ENCODE results near the gene DNAH10. TPM values are rescaled to one million over a fixed set of nuclear protein-coding genes. Genes with fewer than 3 reads are reported as not detected.
"Not testable (repeated sequence)": the region's sequence is repeated elsewhere in the genome, so short reads cannot be mapped to it uniquely, and the experiment has no call there.

The DNAH10 gene
- total RNA-seq, 1 donor from 2014 or later: 0.10 TPM

DNA sequence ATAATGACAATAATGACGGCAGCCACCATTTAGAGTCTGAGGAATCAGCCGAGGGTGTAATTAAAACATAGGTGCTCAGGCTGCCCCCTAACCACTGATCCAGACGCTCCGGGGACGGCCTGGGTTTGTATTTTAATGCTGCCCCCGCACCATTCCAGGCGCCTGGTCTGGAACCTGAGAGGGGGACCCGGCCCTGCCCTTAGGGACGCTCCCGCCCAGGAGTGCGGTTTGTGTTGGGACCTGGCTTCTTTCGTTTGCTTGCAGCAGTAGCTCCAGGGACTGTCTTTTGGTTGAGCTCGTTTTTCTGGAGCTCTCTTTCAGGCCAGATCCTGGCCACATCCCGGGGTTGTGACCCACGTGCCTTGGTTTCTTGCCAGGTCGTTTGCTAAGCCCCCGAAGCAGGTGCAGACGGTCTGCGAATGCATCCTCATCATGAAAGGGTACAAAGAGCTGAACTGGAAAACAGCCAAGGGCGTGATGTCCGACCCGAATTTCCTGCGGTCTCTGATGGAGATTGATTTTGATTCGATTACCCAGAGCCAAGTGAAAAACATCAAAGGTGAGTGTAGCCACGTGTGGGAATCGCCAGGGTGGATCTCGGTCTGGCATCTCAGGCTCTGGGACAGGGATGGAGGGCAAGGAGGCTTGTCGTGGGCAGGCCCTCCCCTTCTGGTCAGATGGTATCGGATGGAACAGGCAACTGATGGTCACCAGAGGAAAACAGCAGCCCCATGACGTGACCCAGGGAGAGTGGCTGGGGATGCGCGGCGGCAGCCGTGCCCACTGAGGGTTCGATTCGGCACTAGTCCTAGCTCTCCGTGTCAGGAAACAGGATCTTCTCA is 147.0 kb downstream of the DNAH10 start:
- no peak for DNase-seq (ENCODE audit: low read depth)

DNA sequence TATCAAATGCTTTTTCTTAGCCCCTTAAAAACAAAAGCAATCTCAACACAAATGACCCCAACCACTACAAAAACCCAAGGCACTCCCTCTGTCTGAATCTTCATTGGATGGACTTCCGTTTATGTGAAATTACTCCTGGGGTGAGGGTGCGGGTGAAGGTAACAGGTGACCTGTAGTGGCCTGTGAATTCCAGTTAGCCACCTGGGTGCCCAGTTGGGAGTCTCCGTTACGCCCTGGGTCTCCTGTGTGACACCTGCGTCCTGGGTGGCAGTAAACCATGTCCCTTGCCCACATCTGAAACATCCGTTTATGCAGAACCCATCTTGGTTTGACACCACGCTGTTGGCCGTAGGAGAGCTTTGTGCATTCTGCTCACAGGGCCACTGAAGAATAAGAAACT is 148.0 kb downstream of the DNAH10 start:
- DNase-seq (ENCODE audit: low read depth): no peak

DNA sequence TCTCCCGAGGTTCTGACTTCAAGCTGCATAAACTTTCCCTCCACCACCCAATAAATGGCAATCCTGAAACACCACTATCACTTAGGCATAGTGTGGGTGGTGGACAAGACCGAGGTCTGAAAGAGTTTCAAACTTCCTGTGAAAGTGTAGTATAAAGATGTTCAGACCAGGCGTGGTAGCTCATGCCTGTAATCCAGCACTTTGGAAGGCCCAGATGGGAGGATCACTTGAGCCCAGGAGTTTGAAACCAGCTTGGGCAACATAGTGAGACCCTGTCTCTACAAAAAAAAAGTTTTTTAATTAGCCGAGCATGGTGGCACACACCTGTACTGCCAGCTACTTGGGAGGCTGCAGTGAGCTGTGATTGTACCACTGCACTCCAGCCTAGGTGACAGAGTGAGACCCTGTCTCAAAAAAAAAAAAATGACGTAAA is 148.7 kb downstream of the DNAH10 start:
- DNase-seq (ENCODE audit: low read depth): no peak

DNA sequence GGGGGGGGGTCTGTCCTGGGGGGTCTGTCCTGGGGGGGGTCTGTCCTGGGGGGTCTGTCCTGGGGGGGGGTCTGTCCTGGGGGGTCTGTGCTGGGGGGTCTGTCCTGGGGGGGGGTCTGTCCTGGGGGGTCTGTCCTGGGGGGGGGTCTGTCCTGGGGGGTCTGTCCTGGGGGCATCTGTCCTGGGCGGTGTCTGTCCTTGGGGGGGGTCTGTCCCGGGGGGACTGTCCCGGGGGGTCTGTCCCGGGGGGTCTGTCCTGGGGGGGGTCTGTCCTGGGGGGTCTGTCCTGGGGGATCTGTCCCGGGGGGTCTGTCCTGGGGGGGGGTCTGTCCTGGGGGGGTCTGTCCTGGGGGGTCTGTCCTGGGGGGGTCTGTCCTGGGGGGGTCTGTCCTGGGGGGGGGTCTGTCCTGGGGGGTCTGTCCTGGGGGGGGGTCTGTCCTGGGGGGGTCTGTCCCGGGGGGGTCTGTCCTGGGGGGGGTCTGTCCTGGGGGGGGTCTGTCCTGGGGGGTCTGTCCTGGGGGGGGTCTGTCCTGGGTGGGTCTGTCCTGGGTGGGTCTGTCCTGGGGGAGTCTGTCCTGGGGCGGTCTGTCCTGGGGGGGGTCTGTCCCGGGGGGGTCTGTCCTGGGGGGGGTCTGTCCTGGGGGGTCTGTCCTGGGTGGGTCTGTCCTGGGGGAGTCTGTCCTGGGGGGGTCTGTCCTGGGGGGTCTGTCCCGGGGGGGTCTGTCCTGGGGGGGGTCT is 149.7 kb downstream of the DNAH10 start:
- DNase-seq (ENCODE audit: low read depth): not testable (repeated sequence)

DNA sequence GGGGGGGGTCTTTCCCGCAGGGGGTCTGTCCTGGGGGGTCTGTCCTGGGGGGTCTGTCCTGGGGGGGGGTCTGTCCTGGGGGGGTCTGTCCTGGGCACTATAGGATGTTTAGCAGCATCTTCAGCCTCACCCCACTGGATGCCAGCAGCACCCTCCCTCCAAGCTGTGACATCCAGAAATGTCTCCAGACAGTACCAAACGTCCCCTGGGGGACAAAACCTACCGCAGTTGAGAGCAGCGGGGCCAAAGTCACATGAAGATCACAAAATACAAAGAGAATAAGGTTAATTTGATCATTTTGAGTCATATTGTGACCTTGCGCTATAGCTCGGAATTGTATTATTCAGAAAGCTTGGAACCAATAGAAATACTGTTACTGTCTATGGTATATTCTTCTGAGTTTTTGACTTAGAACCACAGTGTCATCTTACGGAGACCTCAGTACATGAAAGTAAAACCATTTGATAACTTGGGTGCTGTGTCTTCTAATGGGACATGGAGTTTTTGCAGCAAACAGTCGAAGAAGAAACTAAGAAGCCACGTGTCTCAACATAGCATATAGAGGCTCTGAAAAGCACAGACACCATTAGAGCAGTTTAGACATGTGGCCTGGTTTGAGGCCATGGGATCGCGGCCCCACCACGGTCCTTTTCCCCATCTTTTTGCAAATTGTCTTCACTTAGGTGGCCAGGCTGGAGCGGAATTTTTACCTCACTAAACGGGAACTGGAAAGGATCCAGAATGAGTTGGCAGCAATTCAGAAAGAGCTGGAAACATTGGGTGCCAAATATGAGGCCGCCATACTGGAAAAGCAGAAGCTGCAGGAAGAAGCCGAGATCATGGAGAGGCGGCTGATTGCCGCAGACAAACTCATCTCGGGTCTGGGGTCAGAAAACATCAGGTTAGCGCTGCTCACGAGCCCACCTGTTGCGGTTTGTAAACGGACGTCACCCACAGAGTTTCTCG is 150.6 kb downstream of the DNAH10 start:
- DNase-seq (ENCODE audit: low read depth): no peak

DNA sequence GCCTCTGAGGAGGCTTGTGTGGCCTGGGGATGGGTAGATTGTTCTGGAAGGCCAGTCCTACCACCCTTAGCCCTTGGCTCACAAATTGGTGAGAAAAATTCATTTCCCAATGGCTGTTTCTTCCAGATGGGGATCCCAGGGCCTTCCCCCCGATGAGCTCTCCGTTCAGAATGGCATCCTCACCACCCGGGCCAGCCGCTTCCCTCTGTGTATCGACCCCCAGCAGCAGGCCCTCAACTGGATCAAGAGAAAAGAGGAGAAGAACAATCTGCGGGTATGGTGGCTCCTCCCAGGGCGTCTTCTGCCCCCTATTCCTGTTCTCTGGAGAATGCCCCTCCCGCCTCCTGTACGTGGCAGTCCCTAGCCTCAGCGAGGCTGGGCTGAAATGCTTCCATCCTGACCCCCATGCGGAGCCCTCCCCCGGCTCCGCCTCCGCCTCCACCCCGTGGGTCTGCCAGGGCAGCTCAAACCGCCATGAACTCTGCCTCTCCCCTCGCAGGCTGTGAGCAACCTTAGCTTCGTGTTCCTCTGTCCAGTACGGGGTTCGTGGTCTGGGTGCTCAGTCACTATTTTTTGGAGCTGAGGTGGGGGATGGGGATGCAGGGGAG is 152.7 kb downstream of the DNAH10 start:
- DNase-seq (ENCODE audit: low read depth): no peak

DNA sequence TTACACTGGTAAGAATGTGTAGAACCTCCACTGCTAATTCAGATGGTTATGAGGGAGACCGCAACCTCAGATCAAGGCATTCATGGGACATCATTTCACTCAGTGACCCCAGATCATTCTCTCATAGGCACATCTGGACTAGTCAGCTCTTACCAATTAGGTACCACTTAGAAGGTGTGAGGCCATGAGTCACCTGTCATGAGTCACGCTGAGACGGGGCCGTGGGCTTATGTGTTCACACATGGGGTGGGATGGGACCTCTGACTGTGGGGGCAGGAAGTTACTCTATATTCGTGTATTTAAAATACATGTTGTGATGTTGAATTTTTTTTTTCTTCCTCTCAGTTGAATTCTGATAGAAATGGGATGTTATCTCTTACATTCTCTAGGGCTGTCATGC is 154.6 kb downstream of the DNAH10 start:
- peak; percentile 22 for DNase-seq (ENCODE audit: low read depth)

DNA sequence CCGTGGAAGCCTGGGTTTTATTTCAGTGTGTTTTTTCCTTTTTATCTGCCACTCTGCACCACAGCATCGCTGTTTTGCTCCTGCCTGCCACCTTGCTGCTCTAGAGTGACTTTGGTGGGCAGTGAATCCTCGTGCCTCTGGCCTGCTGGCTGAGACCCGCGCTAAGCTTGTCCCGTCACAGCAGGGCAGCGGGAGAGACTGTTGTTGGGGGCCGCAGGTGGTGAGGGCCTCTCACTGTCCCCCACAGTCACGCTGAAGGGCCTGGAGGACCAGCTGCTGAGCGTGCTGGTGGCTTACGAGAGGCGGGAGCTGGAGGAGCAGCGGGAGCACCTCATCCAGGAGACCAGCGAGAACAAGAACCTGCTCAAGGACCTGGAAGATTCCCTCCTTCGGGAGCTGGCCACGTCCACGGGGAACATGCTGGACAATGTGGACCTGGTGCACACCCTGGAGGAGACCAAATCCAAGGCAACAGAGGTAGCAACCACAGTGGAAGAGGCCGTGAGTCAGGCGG is 155.3 kb downstream of the DNAH10 start:
- DNase-seq (ENCODE audit: low read depth): no peak

DNA sequence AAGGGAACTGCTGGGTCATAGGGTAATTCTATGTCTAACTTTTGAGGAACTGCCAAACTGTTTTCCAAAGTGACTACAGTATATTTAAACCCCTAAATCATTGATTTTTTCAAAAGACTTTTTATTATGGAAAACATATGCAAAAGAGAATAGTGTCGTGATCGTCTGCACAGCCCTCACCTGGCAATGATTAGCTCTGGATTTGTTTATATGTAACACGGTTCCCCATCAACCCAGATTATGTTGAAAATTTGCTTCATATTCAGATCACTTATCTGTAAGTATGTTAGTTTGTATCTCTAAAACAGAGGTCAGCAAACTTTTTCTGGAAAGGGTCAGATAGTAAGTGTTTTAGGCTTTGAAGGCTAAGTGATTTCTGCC is 157.9 kb downstream of the DNAH10 start:
- DNase-seq (ENCODE audit: low read depth): no peak

DNA sequence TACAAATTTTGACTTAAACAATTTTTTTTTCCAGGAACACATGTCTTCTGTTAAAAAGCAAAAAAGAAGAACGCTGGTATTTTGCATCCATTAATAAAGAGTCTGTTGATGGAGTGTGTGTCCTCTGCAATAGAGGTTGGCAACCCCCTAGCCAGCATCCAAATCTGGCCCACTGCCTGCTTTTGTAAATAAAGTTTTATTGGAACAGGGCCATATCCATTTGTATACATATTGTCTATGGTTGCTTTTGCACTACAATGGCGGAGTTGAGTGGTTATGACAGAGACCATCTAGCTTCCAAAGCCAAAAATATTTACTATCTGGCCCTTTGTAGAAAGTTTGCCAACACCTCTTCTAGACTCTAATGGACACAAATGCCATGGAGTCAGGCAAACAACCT is 160.9 kb downstream of the DNAH10 start:
- DNase-seq (ENCODE audit: low read depth): no peak

DNA sequence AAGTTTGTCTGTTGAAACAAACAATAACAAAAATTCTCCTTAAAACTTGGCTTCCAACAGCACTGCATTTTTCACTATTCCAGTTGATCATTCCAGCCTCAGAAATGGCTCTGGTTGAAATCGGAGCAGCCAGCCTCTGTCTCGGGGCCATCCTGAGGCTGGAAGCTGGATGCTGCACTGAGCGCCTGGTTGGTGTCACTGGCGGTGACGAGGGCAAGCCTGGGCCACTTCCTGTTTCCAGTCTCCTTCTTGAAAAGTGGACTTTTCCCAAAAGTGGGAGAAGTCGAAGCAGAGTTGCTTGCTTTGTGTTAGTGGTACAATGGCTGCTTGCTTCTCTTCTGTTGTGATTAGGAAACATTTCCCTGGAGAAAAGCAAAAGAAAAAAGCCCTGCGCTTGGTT is 161.8 kb downstream of the DNAH10 start:
- DNase-seq (ENCODE audit: low read depth): no peak

DNA sequence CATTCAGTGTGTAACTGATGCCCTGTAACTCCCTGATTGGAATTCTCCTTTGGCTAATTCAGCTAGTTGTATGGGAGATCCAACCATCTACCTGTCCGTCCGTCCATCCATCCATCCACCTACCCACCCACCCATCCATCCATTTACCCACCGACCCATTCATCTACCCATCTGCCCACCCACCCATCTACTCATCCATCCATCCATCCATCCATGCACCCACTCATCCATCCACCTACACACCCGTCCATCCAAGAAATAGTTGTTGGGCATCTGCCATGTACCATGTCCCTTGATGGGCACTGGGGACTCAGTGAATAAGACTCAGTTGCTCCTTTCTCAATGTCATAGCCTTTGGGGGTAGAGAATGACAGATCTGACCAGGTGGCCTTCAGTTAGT is 162.4 kb downstream of the DNAH10 start:
- no peak for DNase-seq (ENCODE audit: low read depth)

DNA sequence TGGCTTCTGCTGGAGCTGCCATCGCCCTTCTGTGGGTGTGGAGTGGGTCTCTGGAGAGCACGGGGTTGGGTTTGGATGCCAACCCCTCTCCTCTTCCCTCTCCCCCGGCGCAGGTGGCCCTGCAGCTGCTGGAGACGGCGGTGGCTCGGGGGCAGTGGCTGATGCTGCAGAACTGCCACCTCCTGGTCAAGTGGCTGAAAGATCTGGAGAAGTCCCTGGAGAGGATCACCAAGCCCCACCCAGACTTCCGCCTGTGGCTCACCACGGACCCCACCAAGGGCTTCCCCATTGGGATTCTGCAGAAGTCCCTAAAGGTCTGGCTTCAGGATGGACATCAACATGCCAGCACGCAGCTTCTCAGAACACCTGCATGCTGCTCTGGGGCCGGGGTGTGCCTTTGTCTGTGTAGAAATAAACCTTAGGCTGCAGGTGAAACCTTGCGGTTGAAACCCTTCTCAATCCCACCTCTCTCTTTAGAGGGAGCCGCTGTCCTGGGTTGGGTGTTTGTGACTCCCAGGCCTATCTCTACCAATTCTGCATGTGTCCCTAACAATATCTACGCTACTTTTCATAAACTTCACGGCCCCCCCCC is 166.3 kb downstream of the DNAH10 start:
- no peak for DNase-seq (ENCODE audit: low read depth)

DNA sequence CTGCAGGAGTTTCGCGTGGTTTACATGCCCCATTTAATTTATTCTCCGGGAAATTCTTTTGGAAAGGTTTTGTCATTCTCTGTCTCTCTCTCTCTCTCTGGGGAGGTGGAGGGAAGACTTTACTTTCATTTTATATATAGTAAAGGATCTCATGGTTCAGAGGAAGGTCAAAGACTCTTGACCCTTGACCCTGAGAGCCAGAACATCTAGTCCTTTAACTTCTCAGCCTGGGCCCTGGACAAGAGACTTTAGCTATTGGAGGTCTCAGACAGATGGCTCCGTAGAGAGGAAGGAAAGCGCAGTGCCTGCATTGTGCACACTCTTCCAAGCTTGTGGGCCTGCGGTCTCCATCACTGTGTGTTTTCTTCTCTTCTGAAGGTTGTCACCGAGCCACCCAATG is 166.8 kb downstream of the DNAH10 start:
- no peak for DNase-seq (ENCODE audit: low read depth)

DNA sequence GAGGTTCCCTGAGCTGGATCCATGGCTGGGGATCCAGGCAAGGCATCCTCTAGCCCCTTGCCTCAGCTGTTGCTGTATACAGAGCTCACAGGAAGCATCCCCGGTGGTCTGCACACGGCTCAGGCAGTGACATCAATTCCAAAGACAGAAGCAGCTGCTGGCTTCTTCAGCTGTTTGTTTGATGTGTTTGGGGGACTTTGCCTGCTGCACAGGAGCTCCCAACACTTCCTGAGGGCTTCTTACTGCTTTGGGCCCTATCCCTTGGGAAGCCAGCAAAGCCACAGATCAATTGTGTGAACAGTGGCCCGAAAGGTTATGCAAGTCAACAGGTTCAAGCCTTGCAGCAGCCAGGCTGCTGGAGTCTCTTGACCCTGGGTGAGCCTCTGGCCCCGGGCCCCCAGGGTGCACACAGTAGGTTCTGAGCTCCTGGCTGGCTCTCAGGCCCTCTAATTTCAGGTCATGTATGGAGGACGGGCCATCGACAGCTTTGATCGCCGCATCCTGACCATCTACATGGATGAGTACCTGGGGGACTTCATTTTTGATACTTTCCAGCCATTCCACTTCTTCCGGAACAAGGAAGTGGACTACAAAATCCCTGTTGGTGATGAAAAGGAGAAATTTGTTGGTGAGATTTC is 168.0 kb downstream of the DNAH10 start:
- no peak for DNase-seq (ENCODE audit: low read depth)

DNA sequence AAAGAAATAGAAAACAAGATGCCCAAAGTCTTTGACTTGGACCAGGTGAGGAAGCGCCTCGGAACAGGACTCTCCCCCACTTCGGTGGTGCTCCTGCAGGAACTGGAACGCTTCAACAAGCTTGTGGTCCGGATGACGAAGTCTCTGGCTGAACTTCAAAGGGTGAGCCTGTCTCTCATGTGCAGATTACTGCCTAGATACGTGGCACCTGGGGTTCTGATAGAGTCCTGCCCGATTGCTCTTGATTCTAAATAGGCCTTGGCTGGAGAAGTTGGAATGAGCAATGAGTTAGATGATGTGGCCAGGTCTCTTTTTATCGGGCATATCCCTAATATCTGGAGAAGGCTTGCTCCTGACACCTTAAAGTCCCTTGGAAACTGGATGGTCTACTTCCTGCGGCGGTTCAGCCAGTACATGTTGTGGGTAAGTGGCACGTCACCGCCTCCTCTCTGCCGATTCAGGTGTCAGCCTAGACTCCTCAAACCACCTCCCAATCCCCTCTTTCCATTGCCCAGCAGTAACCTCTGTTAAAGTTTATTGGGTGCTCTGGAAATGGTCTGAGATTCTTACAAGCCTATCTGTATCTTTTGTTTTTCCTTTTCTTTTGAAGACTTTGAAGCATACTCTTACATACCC is 169.7 kb downstream of the DNAH10 start:
- no peak for DNase-seq (ENCODE audit: low read depth)

DNA sequence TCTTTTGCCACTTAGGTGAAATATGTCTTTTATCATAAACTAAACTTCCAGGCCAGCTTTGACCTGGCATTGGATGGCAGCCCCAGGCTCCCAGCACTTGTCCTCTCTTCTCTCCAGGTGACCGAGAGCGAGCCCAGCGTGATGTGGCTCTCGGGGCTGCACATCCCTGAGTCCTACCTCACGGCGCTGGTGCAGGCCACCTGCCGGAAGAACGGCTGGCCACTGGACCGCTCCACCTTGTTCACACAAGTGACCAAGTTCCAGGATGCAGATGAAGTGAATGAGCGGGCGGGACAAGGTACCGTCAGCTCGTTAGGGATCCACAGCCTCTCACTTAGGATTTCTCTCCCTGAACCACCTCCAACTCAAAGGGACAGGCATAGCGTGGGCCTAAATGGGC is 171.1 kb downstream of the DNAH10 start:
- DNase-seq (ENCODE audit: low read depth): no peak

DNA sequence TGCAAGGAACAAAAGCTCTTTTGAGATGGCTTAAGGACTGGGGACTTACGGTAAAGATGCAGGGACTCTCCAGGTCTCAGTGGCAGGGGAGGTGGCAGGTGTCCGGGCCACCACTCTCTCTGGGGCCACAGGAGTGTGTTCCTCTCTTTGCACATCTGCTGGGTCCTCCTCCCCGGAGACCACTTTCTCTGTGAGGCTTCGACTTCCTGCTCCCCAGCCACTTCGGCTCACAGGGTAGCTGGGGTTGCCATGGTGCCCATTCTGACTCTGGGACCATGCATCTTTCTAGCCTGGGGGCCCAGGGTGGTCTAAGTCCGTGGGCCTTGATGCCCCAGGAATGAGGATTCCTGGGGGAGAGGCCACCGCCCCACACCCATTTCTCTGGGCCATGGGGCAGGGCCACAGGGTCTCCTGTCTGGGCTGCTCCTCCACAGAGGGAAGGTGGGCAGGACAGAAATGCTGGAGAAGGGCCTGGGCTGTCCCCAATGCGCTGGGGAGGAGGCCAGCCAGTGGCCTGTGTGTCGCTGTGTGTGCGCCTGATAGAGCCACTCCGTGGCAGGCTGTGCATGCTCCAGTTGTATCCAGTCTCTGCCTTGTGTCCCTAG is 172.0 kb downstream of the DNAH10 start:
- no peak for DNase-seq (ENCODE audit: low read depth)

DNA sequence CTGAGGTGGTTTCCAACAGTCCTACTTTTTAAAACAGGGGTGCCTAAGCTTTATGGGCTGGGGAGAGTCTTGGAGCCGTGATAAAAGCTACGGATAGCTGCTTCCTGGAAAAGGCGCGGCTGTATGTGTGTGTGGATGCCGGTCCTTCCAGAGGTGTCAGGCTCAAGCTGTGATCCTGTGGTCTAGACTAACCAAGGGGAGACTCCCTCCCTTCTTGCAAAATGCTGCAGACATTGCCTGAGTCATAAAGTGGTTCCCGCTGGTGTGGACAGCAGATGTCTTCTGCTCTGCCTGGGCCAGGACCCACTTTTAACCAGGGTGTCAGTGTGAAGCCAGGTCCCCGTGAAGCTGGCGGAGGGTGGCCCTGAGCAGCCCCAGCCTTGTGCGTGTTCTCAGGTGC is 172.7 kb downstream of the DNAH10 start:
- DNase-seq (ENCODE audit: low read depth): no peak

DNA sequence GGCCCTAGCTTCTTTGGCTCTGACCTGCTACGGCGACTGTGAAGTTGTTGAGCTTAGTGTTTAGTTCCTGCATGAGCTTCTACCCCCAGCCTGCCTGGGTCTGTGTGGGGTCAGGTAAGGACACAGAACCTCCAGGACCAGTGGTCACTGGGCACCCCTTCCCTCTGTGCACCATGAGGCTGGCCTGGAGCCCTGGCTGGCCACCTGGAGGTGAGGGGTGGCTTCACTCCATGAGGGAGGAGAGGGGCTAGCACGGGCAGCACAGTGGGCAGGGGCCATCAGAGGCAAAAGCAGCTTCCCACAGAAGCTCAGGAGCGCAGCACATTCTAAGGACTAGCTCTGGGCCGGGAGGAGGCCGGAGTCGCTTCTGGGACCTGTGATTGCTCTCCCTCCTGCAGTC is 173.9 kb downstream of the DNAH10 start:
- no peak for DNase-seq (ENCODE audit: low read depth)

Measured in renal cortical epithelial cell (primary cell).